Stimulated activated naive CD4-positive, alpha-beta T cell (primary cell): ENCODE data around the gene NOL4L.

Experiments
- DNase-seq, 6 experiments: peaks; one replicate each; lab custom pipeline; 2025; lab: John Stamatoyannopoulos, UW

NOL4L gene

DNA sequence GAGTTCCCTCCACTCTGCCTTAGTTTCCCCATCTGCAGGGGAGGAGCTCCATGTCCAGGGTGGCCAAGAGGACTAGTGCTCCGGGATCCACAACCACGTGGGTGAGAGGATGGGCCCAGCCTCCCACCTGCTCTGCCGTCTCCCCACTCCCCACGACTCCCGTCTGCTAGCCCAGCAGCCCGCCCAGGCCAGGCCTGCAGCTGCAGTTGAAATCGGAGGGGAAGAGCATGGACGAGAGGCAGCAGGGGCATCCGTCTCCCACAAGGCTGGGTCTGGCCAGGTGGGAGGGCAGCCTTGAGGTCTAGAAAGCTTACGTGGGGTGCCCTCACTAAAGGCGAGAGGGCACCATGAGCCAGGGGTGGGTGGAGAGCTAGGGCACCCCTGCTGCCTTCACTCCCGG, 8.6 kb downstream of the NOL4L start:
- no peak for DNase-seq

DNA sequence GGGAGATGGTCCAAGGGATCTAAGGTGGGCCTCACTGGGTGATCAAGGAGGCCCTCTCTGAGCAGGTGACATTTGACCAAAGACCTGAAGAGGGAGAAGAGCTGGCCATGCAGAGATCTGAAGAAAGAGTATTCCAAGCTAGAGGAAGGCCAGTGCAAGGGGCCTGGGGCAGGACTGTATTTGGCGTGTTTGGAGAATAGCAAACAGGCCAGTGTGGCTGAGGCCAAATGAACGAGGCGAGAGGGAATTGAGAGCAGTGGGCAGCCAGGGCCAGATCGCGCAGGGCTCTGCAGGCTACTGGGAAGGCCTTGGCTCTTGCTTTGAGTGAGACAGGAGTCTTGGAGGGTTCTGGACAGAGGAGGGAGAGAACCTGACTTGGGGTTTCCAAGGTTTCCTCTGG, 9.3 kb downstream of the NOL4L start:
- DNase-seq = no peak

DNA sequence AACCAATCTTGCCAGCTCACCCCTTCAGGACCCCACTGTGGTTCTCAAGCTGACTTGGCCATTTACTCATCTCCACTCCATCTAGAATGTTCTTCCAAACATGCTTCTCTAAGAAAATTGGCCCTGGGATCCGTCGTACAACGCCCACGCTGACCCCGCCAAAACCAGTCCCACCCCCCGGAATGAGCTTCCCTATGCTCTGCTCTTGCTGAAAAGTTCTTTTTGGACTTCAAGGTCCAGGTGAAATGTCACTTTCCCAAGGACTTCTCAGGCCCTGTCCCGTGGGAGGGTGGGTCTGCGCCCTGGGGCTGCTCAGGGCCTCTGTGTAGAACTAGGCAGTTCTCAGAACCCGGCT, 9.9 kb downstream of the NOL4L start:
- DNase-seq = no peak

DNA sequence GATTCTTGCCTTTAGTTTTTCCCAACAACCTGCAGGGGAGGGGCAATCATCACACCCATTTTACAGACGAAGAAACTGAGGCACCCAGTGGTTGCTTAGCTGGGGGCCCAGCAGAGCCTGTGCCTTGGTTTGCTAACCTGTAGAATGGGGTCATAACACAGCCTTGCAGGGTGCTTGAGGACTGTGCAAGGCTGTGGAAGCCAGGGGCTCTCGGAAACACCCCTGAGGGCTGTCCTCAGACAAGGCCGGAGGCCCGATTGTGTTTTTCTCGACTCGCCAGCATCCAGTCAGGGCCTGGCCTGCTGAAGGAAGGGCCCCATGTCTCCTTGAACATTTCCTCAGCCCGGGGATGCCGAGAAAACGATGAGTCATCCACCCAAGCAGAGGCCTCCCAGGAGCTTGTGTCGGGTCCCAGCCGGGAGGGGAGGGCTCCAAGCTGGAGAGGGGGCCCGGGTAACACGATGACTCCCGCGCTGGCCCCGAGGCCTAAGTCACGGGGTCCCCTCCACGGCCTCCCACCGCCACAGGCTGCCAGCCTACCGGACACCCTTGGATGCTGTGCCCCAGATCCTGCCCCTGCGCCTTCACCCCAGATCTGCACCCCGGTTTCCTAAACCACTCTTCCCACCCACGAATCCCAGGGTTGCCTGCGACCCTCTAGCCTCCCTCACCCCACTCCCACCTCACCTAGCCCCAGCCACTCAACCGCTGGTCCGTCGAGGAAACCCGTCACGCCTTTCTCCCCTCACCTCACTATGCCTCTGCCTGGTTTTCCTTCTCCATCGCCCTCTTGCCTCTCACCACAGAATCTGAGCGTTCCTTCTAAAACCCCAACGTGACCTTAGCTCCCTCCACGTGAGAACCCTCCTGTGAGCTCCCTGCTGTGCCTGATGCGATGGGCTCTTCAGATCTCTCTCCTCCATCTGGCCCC, 10.6 kb downstream of the NOL4L start:
- DNase-seq = no peak

DNA sequence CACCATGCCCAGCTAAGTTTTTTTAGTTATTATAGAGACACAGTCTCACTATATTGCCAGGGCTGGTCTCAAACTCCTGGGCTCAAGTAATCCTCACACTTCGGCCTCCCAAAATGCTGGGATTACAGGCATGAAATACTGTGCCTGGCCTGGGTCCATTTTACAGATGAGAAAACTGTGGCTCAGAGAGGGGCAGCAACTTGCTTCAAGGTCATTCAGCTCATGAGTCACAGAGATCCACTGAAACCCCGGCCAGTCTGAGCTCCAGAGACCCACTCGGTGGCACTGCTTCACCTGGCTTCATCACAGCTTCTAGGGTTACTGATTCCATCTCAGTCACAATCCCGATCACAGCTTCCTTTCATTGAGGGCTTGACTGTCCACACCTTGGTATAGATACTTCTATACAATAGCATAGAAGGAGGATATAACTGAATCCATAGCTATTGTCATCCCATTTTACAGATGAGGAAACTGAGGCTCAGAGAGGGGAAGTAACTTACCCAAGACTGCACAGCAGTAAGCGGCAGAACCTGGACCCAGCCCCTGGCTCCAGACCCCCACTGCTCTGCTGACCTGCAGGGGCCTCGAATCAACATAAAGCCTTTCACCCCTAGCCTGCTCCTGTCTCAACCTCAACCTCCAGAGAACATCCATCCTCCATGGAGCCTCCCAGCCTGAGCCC, 11.8 kb downstream of the NOL4L start:
- no peak for DNase-seq

DNA sequence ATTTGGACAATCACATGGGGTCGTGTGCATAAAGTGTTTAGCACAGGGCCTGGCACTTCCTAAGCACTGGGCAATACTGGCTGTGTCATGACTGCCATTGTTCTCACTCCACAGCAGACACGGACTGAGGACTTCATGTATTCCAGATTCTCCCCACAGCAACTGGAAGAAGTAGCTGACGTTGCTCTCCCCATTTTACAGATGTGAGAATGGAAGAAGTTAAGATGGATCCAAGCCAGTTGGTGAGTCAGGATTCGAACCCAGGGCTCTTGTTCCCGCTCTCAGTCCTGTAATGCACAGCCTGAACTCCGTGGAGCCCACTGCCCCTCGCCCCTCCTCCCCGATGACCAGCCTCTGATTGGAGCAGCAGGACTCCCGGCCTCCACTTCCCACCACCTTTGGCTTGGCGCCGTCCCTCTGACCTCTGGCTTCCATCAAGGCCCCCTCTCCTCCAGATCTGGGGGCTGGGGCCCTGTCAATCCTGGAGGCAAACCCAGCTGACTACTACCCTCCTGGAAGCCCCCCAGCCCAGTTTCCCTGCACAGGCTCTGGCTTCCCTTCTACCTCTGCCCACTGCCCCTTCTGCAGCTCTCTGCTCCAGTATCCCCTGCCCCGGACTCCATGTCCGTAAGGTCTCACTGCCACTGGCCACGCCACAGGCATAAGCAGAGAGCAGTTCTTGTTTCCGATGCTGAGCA, 12.7 kb downstream of the NOL4L start:
- DNase-seq = no peak

DNA sequence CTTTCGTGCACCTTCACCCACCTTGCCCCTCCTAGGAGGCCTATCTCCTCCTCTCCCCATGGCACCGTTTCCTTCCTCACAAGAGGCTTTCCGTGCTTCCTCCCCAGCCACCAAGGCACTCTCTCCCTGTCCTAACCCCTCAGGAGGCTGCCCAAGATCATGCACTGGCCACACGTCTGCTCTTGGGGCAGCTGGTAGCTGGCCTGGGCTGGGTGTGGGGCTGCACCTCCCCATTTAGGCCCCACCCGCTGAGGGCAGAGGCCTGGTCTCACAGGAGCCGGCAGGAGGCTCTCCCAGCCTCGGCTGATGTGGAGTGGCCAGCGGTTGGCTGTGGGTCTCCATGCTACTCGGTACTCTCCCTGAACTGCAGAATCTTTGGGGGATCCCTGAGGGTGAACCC, 13.6 kb downstream of the NOL4L start:
- no peak for DNase-seq

DNA sequence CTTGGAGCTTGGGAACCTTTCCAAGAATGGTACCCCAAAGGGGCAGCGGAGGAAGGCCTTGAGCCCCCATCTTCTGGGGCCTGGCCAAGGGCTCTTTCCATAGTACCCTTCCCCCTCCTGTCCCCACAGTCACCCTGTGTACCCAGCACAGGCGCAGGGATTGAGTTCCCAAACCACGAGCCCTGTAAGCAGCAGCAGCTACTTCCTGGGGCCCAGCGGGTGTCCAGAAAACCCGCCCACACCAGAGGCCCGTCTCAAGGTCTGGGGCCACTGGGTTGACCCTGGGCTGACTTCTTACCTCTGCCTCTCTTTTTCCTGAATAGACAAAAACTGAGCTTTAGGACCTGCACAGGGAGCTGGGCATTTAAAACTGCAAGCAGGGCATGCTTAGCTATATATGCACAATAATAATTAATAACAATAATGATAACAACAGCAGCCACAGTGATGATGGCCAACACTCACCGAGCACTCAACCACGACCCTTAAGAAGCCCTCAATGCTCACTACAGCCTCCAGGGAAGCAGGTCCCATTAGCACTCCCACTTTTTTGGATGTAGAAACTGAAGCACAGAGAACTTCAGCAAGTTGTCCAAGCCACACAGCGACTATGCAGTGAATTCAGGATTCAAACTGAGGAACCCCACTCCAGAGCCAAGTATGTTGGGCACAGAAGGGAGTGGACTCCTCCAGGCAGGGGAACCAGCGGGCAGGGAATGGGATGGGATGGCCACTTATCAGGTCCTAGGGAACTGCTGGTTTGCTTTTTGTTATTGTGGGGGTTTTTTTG, 14.5 kb downstream of the NOL4L start:
- no peak for DNase-seq

DNA sequence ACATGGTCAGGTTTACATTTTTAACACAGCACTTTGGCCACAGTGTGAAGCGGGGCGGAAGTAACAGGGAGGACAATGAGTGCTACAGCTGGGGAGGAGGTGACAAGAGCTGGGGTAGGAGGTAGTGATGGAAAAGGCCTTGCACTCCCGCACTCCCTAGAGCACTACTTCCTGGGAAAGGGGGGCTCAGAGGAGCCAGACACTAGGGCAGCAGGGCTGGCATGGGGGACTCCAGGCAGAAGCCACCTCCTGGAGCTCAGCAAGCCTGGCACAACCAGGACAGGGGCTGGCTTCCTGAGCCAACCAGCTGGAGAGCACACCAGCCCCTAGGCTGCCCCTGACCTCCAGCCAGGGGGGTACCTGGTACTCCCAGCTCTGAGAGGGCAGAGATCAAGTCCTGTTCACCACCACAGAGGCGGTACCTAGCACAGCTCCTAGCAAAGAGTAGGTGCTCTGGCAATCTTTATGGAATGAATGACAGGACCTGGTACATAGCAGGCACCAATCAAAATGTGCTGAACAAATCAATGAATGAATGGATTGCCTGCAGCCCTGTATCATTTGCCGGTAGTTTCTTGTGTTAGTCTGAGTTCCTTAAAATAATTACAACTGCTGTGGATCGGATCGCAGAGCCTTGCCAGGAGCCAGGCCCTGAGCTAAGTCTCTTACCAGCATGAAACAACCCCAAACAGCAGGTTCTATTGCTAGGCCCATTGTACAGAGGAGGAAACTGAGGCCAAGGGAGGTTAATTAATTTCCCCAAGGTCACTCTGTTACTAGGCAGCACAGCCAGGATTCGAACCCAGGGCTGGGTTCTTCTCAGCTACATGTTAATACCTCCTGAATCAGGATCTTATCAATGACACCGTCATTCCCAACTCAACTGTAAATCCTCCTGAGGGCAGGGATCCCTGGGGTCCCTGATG, 15.5 kb downstream of the NOL4L start:
- no peak for DNase-seq

DNA sequence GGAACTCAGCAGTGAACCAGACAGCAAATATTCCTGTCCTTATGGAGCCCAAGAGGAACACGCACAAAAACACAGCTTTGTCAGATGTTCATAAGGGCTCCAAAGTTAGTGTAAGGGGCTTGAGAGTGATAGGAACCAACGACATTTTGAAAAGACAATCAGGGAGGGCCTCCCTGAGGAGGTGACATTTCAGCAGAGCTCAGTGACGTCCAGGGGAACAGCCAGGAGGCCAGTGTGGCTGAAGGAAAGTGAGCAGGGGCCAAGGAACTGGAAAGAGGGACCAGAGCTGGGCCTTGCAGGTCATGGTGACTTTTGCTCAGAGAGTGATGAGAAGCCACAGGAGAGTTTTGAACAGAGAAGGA, 16.1 kb downstream of the NOL4L start:
- DNase-seq = no peak

DNA sequence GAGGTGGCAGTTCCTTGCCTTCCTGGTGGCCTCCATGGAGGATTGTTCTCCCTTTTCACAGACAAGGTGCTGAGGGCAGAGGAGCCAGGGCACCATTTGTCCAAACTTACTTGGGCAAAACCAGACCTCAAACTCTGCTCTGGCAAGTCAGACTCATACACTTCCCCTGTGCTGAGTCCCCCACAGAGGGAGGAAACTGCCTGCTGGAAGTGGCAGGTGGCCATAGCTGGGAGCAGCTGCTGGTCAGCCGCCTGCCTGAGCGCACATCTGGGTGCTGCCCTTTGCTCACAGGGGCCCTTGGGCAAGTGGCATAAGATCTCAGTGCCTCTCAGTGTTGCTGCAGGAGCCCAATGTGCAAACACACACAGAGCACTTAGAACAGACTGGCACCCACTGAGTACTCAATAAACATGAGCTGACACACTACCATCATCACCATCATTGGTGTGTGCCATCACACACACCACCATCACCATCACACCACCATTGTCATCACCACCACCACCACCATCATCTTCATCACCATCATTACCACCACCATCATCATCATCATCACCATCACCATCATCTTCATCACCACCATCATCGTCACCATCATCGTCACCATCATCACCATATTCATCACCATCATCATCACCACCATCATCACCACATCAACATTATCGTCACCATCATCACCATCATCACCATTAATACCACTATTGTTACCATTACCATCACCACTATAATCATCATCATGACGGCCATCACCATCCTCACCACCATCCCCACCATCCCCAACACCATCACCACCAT, 17.6 kb downstream of the NOL4L start:
- DNase-seq = no peak

DNA sequence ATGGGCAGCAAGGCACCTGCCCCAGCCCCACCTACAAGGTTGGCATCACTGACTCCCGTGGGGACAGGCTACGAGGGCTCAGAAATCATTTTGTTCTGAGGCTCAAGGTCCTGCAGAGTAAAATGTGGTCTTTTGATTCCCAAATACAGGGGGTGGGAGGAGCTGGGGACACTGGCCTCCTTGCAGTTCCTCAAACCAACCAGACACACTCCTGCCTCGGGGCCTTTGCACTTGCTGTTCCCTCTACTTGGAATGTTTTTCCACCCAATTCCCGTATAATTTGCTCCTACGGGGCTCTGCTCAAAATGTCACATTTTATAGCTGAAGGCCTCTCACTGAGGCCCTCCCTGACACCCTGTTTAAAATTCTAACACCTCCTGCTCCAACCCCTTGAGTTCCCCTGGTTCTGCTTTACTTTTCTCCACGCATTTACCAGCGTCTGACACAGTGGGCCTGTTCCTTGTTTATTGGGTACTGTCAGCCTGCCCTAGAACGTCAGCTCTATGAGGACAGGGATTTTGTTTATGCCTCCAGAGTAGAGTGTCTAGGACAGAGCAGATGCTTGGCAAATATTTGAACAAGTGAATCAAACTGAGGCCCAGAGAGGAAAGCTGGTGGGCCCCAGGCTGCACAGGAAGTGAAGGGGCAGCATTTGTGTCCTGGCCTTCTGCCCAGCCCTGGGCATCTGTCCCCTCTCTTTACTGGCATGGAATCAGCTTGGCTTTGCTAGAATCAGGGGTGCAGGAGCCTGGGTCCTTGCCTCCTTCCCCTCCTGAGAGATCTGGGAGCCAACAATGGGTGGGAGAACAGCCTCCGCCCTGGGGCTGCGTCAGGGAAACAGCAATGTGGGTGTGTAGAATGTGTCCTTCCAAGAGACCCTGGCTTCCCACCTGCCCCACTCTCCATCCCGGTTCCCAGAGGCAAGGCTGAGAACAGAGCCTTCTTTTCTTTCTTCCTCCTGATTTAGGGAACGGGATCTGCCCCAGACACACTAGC, 18.5 kb downstream of the NOL4L start:
- DNase-seq = no peak

DNA sequence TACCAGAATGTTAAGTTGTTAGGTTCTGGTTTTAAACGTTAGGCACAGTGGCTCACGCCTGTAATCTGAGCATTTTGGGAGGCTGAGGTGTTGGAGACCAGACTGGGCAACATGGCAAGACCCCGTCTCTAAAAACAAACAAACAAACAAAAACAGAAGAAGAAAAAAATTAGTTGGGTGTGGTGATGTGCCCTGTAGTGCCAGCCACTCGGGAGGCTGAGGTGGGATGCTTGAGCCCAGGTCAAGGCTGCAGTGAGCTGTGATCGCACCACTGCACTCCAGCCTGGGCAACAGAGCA, 19.4 kb downstream of the NOL4L start:
- DNase-seq = no peak

DNA sequence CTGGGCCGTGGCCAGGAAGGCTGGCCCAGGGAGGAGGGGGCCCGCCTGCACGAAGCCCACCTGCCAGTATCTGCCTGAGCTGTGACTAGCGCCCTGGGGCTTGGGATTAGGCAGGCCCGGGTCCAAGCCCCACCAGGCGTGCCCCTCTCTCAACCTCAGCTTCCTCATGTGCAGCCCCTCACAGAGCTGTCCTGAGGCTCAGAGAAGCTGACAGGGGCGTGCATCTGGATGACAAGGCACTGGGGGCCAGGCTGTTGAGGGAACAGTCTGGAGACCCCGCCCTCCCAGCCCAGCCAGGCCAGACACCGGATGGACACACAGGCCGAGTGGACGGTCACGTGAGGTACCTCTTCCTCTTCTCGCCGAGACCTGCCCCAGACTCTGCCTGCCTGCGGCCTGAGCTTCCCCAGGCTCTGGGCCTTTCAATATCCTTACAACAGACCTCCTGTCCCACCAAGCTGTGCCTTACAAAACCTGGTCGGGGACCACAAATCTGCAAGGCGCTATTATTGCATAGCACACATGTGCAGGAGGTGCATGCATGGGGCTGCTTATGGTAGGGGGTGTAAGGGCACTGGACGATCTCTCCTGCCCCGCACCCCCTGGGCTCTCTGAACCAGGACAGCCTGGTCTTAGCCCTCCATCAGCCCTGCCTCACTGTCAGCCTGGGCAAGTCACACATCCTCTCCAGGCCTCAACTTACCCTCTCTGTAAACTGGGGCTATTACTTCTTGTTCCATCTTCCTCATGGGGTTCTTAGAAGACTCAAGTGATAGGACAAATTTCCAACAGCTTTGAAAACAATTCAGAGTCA, 20.0 kb downstream of the NOL4L start:
- no peak for DNase-seq

DNA sequence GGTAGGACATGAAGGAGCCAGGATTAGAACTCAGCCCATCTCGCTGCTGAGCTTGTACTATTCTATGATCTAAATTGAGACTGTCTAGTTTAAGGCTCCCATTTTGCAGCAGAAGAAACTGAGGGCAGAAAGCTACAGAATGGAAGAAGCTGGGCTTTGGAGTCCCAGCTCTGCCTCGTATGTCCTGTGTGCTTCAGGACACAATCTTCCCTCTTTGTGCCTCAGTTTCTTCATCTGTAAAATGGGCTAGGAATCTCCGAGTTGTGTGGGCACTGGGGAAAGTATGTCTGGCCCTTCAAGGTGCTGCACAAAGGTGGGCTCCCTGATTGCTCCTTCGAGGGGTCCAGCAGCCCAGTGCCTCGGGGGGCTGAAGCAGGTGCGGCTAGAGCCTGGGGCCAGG, 20.7 kb downstream of the NOL4L start:
- no peak for DNase-seq

DNA sequence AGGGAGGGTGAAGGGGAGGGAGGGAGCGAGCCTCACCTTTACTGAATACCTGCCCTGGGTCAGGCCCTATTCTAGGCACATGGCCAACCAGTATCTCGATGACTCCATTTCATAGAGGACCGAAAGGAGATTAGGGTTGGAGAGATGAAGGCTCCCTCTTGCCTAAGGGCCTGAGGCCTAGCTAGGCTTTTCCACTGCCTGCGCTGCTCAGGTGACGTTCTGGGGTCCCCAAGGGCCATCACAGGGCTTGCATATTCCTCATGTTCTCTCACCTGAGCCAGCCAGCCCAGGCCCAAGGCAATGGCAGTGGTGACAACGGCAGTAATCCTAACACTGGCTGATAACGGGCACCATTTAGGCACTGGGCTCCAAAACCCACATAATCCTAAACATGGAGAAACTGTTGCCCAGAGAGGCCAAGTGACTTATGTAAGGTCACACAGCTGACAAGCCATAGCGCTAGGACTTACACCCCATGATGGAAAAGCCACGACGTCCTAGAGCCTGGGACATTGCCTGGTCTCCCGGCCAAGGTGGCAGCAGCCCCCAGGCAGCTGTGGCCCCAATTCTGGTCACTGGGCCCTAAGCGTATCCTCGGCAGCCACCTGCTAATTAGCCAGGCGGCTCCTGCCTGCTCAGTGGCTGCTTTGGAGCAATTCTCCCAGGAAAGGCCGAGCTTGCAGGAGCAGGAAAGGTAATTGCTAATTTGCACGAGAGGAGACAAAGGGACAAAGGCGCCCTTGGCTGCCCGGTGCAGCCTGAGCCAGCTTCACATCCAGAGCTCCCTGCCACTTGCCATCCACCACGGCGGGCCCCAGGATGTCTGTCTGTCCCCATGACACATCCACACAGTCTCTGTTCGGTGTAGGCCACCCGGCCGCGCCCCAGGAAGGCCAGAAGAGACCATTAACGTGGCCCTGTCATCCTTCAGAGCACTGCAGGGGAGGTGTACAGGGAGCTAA, 21.5 kb downstream of the NOL4L start:
- no peak for DNase-seq

DNA sequence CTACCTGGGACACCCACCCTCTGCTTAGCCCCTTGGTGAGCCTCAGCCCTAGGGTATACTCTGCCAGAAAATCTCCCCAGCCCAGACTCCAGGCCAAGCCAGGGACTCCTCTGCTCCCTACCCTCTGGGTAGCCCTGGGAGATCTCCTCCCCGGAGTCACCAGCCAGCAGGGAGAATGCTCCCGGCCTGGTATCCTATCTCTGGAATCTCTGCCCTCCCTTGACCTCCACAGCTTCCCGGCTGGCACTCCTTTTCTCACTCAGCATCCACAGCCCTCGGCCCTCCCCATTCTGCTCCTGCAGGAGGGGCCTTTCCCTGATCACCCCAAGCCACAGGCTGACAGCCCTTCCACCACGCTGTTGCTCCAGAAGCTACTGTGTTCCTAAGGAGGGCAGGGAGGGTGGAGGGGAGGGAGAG, 22.6 kb downstream of the NOL4L start:
- DNase-seq = no peak
